ENCODE measurements around the gene TGFBRAP1.

Gene TGFBRAP1

GRCh38 chr2:105313877-105314276 is 15.7 kb downstream of the TGFBRAP1 start:
- DNase-seq, result no peak

DNA sequence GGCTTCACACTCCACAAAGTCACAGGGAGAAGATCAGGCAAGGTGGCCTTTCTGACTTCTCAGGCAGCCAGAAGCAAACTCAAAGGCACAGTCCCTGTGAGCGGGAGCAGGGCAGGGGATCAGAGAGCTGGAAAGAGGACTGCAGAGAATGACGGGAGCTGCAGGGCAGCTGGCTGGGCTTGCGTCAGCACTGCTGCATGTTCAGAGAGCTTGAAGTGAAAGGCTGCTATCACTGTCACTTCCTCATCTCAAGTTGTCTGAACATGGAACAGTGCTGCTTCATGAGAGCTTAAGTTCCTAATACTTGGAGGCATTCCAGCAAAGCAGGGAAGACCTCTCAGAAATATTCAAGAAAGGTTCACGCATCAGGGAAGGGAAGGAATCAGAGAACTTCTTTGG is 20.4 kb downstream of the TGFBRAP1 start:
- DNase-seq, result no peak

GRCh38 chr2:105308382-105309146 is 21.0 kb downstream of the TGFBRAP1 start:
- no peak for DNase-seq

DNA sequence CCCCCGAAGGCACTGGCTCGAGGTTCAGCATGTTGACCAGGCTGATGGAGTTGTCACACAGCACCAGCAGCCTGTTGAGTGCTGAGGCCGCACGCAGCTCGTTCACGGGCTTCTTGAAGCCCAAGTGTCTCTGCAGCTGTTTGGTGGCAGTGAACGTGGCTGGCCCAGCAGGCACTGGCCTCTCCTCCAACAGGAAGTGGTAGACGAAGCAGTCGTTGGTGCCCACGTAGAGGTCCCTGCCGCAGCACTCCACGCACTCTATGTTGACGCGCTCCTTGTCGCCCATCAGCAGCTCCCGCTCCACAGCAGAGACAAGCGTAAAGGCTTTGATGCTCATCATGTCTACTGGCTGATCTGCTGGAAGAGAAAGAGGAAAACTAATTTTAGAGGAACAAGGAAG is 21.6 kb downstream of the TGFBRAP1 start:
- no peak for DNase-seq

DNA sequence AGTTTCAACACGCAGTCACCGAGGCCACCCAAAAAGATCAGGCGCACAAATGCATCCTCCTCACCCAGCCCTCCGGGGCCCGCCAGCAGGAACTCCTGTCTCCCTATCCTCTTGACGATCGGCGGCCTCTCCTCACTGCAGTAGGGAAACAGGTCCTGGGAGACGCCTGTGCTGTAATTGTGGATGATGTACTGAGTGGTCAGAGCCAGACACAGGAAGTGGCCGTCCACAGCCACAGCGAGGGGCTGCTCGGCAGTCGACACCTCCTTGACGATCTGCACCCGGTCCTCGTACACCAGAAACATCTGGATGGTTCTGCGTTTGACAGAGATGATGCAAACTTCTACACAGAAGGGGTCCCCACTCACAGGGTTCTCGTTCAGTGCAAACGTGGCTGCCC is 22.0 kb downstream of the TGFBRAP1 start:
- no peak for DNase-seq

DNA sequence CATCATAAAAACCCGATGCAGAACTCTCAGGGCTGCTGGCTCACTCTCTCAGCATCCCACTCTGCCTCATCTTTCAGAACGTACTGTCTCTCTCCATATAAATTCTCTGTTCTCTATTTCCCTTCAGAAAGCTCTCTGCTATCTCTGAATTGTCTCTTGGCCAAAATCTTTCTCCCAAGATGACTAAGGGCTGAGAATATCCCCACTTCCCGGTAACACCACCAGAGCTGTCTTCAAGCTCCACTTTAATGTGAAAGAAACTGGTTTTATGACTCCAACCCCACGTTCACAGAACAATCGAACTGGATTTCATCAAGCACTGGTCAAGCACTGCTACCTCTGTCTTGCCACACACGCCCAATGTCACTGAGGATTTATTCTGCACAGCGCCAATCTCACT is 22.4 kb downstream of the TGFBRAP1 start:
- no peak for DNase-seq

GRCh38 chr2:105301646-105302045 is 27.9 kb downstream of the TGFBRAP1 start:
- no peak for DNase-seq

DNA sequence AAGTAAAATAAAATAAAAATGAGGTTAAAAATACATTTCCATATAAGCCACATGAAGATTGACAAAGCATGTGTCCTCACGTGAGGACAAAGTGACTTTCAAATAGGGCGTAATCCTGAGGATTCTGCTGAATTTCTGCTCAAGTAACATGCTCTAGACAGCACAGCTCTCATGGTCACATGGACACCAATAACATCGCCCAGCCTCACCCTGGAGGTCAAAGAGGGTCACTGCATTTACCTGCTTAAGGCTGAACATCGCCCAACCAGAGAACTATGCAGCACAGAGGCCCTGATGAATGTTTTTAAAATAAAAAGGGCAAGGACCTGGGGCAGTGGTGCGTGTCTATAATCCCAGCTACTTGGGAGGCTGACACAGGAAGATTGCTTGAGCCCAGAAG is 30.2 kb downstream of the TGFBRAP1 start:
- DNase-seq, result no peak

DNA sequence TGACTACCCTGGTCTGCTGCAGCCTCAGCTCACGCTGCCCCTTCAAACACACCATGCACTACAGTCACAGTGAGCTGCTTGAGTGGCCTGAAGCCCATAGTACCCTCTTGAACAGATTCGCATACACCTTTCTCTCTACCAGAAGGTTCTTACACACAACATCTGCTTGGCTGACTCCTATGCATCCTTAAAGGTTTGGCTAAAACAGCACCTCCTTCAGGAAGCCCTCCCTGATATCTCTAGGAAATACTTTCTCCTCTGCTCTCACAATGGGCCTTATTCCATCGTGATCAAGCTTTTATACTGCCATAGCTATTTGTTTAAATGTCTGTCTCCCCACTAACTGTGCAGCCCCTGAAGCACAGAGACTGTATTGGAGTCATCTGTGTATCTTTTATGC is 31.5 kb downstream of the TGFBRAP1 start:
- no peak for DNase-seq

DNA sequence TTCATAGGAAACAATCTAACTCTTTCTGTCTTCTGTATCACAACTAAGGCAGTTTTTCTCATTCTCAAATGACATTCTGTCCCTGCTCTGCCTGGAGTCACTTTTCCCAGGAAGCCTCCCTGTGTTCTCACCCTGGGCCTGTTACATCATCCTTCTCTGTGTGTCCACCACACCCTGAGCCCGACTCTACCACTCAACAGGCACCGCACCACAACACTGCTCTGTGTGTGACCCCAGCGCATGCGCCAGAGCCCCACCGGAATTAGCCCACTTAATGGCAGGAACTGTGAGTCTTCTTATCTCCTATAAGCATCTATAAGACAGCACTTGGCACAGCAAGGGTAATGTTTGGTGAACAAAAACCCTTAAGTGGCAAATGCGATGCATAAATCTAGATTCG is 32.3 kb downstream of the TGFBRAP1 start:
- DNase-seq, result no peak

GRCh38 chr2:105296017-105296611 is 33.4 kb downstream of the TGFBRAP1 start:
- DNase-seq, result no peak

DNA sequence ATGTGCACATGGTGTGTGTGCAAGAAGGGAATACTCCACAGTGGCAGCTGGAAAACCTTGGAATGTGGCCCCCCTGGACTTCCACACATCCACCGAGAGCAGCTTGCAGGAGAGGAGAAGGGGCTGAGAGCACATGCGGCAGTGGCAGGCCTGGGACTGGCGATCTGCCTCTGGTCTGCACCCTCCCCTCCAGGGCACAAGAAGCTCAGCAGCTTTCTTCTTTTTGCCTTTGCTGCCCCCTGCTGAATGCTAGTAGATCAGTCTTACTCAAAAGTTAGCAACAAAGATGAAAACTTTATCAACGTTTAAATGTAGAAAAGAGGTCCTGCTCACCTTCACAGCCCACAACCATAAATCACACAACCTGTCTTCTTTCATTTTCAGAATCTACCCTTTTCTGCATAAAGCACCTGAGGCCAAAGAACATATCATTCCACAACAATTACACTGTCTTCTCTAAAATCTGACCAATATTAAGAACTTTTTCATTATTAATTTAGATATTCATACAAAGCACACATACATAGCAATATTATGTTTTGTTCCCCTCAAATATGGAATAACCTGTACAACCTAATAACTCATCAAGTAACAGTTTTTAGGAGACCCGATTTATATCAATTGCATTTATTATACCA is 34.6 kb downstream of the TGFBRAP1 start:
- no peak for DNase-seq

GRCh38 chr2:105294046-105294445 is 35.5 kb downstream of the TGFBRAP1 start:
- no peak for DNase-seq

- no peak for DNase-seq
Observed at GRCh38 chr2:105291981-105292380, 37.6 kb downstream of the TGFBRAP1 start.

GRCh38 chr2:105290981-105291660 is 38.4 kb downstream of the TGFBRAP1 start:
- no peak for DNase-seq

GRCh38 chr2:105288133-105288532 is 41.4 kb downstream of the TGFBRAP1 start:
- no peak for DNase-seq

DNA sequence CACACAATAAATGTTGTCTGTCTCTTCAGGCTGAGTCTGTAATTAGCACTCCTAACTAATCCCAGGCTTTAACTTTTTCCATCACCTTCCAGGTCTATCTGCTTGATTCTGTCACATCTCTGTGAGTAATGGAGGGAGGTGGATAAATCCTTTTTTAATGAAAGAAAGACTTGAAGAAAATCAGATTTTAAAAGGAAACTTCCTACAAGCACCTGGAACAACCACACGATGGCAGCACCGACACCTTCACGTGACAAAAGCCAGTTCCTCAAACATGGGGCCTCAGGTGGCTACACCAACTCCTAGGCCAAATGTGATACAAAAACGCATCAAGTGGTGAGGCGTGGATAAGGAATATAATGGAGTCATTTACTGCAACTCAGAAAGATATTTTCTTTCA is 41.8 kb downstream of the TGFBRAP1 start:
- DNase-seq, result no peak

GRCh38 chr2:105283532-105283931 is 46.0 kb downstream of the TGFBRAP1 start:
- no peak for DNase-seq

DNA sequence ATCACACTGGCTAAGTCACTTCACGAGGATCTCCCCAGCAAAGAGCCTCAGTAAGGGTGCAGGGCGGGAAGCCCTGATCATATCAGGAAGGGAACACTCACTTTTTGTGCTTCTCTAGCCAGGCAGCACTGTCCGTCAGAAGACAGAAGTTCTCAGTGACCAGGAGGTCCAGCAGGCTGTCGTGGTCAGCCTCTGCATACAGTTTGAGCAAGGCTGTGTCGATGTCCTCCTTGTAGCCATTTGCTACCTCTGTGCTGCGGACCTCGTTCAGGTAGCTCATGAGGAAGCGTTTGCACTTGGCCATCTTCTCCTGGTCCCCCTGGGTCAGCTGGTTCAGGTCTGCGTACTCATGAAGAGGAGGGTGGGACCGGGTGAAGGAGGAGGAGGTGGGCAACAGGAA is 49.3 kb downstream of the TGFBRAP1 start:
- no peak for DNase-seq

DNA sequence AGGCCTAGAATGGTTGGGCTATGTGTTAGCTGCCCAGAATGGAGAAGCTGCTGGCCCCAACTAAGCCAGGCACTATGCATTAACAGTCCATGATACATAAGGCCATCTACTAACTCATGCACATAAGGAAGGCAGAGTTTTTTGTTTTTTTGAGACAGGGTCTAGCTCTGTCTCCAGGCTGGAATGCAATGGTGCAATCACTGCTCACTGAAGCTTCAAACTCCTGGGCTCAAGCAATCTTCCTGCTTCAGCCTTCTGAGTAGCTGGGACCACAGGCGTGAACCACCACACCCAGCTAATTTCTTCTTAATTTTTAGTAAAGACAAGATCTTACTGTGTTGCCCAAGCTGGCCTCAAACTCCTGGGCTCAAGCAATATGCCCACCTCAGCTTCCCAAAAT is 50.4 kb downstream of the TGFBRAP1 start:
- no peak for DNase-seq

DNA sequence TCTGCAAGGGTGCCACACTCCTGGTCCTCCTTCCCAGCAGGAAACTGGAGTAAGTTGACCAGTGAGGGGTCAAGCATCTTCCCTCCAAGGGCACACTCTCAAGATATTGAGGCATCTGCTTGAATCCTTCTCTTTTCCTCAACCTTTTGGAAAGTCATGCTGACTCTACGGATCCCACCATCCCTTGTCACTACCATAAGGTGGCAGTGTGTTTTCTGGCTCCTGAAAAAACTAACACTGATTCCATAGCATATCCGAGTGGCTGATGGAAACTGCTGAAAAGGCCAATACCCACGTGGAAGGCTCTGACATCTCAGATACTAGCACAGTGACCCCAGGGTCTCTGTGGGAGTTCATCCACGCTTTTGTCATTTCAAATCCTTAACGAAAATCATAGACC is 50.9 kb downstream of the TGFBRAP1 start:
- DNase-seq, result no peak

- DNase-seq, result no peak
Observed at GRCh38 chr2:105274046-105274445, 55.5 kb downstream of the TGFBRAP1 start.

DNA sequence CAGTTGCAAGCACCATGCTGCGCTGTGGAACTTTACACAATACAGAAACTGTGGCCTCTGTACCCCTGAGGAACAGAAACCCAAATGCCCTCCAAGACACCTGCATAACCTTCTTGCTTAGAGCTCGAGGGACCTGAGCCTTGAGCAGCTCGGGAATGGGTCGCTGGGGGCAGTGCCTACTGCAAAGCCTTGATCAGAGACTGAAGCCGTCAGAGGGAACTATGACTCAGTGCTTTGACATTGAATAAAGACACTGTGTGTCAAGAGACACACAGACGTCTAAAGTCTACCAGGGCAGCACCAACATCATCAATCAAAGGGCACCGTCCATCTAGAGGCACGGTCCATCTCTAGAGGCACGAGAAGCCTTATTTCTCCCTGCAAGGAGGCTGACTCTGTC is 57.4 kb downstream of the TGFBRAP1 start:
- no peak for DNase-seq

All from CD4-positive, alpha-beta T cell treated with Interleukin-15 for 1 hour (primary cell).